Bronchial epithelial cell (primary cell): ENCODE data around the gene PAPOLA. TPM values are rescaled to one million over a fixed set of nuclear protein-coding genes. Genes with fewer than 3 reads are reported as not detected.
"Not testable (repeated sequence)": the region's sequence is repeated elsewhere in the genome, so short reads cannot be mapped to it uniquely, and the experiment has no call there.

Experiments used
- DNase-seq: peaks from one replicate; pipeline ENCODE4 v3.0.0-alpha.2; 2010; ENCODE audit warnings: low read depth
- FAIRE-seq: peaks from 2 replicates; lab custom pipeline; 2011; peaks lifted over from hg19 to GRCh38; lab: Jason Lieb, UNC
- H3K27me3 ChIP-seq: 2 replicates; pipeline ENCODE4 v1.5.1; 2011; ENCODE audit warnings: low read length; ENCODE audit not compliant: control insufficient read depth, insufficient read depth
- H3K36me3 ChIP-seq: 2 replicates; pipeline ENCODE4 v1.5.1; 2011; ENCODE audit warnings: low read length; ENCODE audit not compliant: control insufficient read depth, insufficient read depth
- H3K4me3 ChIP-seq: 2 replicates; pipeline ENCODE4 v1.5.1; 2011; ENCODE audit warnings: mild to moderate bottlenecking, low read depth, low read length, control low read depth
- CTCF ChIP-seq: IDR thresholded peaks from 2 replicates; pipeline ENCODE4 v1.5.1; 2011; ENCODE audit warnings: mild to moderate bottlenecking, moderate library complexity, low read length, control low read depth, inconsistent platforms; ENCODE audit not compliant: insufficient read depth, severe bottlenecking
- total RNA-seq: library from RNA; depleted of rRNA; stranded (reverse); fragments of >200 nt; gene quantifications from 2 replicates; pipeline ENCODE4 v1.2.1, GENCODE V29; 2014

Gene PAPOLA
- total RNA-seq, 1 donor from 2014 or later: 70.0 TPM

- TF ChIP-seq CTCF: no peak
Measured at GRCh38 chr14:96494331-96494730, 7.9 kb upstream of the PAPOLA start.

GRCh38 chr14:96497087-96497486, 5.1 kb upstream of the PAPOLA start:
- FAIRE-seq (no peak), DNase-seq (peak; percentile 92)
- no peaks in the 10 kb centered on the region for H3K27me3 ChIP-seq
- no peak overlapping the region for H3K4me3 ChIP-seq
- no peaks in the 10 kb centered on the region for H3K36me3 ChIP-seq
- TF ChIP-seq CTCF: no peak

More at GRCh38 chr14:96494331-96494730, 7.9 kb upstream of the PAPOLA start:
- FAIRE-seq: peak; percentile 76
- DNase-seq: no peak
- Histone ChIP-seq H3K4me3 (no peak overlapping the region), H3K36me3 (no peaks in the 10 kb centered on the region), H3K27me3 (no peaks in the 10 kb centered on the region)

GRCh38 chr14:96497586-96497985, 4.6 kb upstream of the PAPOLA start:
- Histone ChIP-seq H3K36me3 (no peaks in the 10 kb centered on the region), H3K27me3 (no peaks in the 10 kb centered on the region), H3K4me3 (no peak overlapping the region)
- no peak for FAIRE-seq
- TF ChIP-seq CTCF: no peak
- DNase-seq: no peak

GRCh38 chr14:96501217-96501739, 904 bp upstream of the PAPOLA start:
- H3K27me3 ChIP-seq: no peaks in the 10 kb centered on the region
- no peak for FAIRE-seq
- no peak for TF ChIP-seq CTCF
- no peaks in the 10 kb centered on the region for H3K36me3 ChIP-seq
- H3K4me3 ChIP-seq: peak overlapping the region; percentile 86
- DNase-seq: no peak

- DNase-seq (peak; percentile 17), FAIRE-seq (no peak)
- Histone ChIP-seq H3K27me3 (no peaks in the 10 kb centered on the region), H3K4me3 (peak overlapping the region; percentile 86), H3K36me3 (no peaks in the 10 kb centered on the region)
- no peak for TF ChIP-seq CTCF
Measured at GRCh38 chr14:96502621-96503305, 581 bp downstream of the PAPOLA start.

GRCh38 chr14:96503306-96503679, 1.1 kb downstream of the PAPOLA start:
- H3K27me3 ChIP-seq: no peaks in the 10 kb centered on the region
- no peak for TF ChIP-seq CTCF
- peak overlapping the region; percentile 86 for H3K4me3 ChIP-seq
- no peaks in the 10 kb centered on the region for H3K36me3 ChIP-seq
- FAIRE-seq: no peak
- no peak for DNase-seq

- not testable (repeated sequence) for H3K4me3 ChIP-seq, DNase-seq, H3K27me3 ChIP-seq, H3K36me3 ChIP-seq, FAIRE-seq
Measured at GRCh38 chr14:96504353-96504752, 2.2 kb downstream of the PAPOLA start.
